Testis (tissue), 3 donors: ENCODE data around the gene TMEM150C. TPM values are rescaled to one million over a fixed set of nuclear protein-coding genes. Genes with fewer than 3 reads are reported as not detected.

ENCODE experiments used
- DNase-seq: peaks from one replicate; pipeline ENCODE4 v3.0.0-alpha.2; 2019
- H3K27ac ChIP-seq, 2 donors: fragments of 200-600 bp; sonication (generic); one replicate each; pipeline ENCODE4 v1.5.1; 2019
- H3K27me3 ChIP-seq: fragments of 200-600 bp; sonication (generic); one replicate; pipeline ENCODE4 v1.5.1; 2019
- H3K36me3 ChIP-seq: fragments of 200-600 bp; sonication (generic); one replicate; pipeline ENCODE4 v1.5.1; 2017; ENCODE audit warnings: low read depth; ENCODE audit errors: missing control alignments
- H3K4me1 ChIP-seq: fragments of 200-600 bp; sonication (generic); one replicate; pipeline ENCODE4 v1.5.1; 2019
- H3K4me3 ChIP-seq, 2 donors: fragments of 200-600 bp; sonication (generic); one replicate each; pipeline ENCODE4 v1.5.1; 2017 to 2019
- H3K9me3 ChIP-seq: fragments of 200-600 bp; sonication (generic); one replicate; pipeline ENCODE4 v1.5.1; 2017
- POLR2A ChIP-seq: fragments of 450-650 bp; IDR thresholded peaks from one replicate; pipeline ENCODE4 v1.6.1; 2017; ENCODE audit warnings: antibody characterized with exemption, mild to moderate bottlenecking, moderate library complexity
- WGBS, 2 donors: methylation state at CpG; one replicate each; pipeline ENCODE4 v1.1.5; 2018; 5-methylcytosine and 5-hydroxymethylcytosine counted together
- intact Hi-C: fragments of 100-400 bp; cut with DNase I; formaldehyde crosslinking; loops from one replicate; pipeline ENCODE4 v1.15.1; 2023; ENCODE audit warnings: low total_unique reads
- polyA plus RNA-seq: library from polyadenylated mRNA; stranded (reverse); fragments of 350-450 nt; fragmentation: Illumina TruSeq; extraction: RNeasy Lipid Tissue Mini Kit (QIAGEN cat#74804); gene quantifications from one replicate; pipeline ENCODE4 v1.2.3, GENCODE V29; 2014; ENCODE audit warnings: low read depth, low replicate concordance; ENCODE audit not compliant: insufficient read depth
- total RNA-seq, 2 donors: library from RNA; depleted of rRNA; stranded (reverse); fragments of >200 nt; gene quantifications; one replicate each; pipeline ENCODE4 v1.2.3, GENCODE V29; 2016
- TF ChIP-seq, protein P1 (sequence below), 3 experiments: fragments of 450-650 bp in 2 of 3; fragments of 200-600 bp in 1 of 3; sonication (generic) in 1 of 3; IDR thresholded peaks; one replicate each; pipeline ENCODE4 v1.5.1; 2016 to 2019; ENCODE audit warnings: antibody characterized with exemption in 3 of 3, mild to moderate bottlenecking in 2 of 3, moderate library complexity in 1 of 3

Gene TMEM150C
- total and polyA plus RNA-seq, 3 donors from 2014 or later: 7.2 to 11.4 (median 7.7) TPM

DNA sequence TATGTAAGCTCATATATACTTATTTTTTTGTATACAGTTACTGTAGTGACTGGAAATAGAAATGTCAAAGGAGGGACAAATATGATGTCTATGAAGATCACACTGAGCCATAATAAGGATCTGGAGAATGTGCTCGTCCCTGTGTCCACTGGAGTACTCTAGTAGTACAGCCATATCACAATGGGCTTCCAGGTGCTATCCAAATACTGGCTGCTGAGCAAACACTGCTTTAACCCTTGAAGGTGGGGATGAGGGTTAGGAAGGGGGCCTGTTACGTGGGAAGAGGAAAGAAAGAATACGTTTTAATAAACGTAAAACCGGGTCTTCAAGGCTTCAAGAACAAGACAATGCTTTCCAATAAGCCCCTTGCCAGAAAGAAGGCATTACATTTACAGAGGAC is 29.8 kb upstream of the TMEM150C start:
- no peak for TF ChIP-seq POLR2A
- TF ChIP-seq, protein P1, sequence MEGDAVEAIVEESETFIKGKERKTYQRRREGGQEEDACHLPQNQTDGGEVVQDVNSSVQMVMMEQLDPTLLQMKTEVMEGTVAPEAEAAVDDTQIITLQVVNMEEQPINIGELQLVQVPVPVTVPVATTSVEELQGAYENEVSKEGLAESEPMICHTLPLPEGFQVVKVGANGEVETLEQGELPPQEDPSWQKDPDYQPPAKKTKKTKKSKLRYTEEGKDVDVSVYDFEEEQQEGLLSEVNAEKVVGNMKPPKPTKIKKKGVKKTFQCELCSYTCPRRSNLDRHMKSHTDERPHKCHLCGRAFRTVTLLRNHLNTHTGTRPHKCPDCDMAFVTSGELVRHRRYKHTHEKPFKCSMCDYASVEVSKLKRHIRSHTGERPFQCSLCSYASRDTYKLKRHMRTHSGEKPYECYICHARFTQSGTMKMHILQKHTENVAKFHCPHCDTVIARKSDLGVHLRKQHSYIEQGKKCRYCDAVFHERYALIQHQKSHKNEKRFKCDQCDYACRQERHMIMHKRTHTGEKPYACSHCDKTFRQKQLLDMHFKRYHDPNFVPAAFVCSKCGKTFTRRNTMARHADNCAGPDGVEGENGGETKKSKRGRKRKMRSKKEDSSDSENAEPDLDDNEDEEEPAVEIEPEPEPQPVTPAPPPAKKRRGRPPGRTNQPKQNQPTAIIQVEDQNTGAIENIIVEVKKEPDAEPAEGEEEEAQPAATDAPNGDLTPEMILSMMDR (IDR thresholded peaks at IDR 0.05): no peak
- Histone ChIP-seq H3K27ac (no peak overlapping the region), H3K9me3 (no peaks in the 10 kb centered on the region), H3K4me1 (no peaks in the 10 kb centered on the region), H3K4me3 (no peak overlapping the region), H3K36me3 (no peaks in the 10 kb centered on the region), H3K27me3 (no peaks in the 10 kb centered on the region)
- WGBS, 2 donors: 84 to 87% methylated on average over 5 of the region's 5 CpGs
- DNase-seq: no peak
- intact Hi-C loops: no loop called here

DNA sequence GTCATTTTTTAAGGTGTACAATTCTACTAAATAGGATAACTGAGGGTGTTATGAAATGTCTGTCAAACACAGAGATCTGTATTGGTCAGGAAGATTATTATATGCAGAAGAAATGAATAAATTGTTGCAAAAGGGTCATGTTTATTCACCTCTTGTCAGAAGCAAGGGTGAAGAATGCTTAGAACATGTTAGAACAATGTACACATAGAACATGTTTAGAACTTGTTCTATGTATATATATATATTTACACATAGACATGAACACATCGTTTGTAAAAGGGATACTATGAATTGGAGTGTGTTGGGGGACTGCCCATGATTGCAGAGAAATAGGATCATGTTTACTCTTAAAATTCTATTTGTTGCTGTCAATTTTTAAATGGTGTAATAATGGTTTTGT is 28.0 kb upstream of the TMEM150C start:
- no peak overlapping the region for H3K27ac ChIP-seq
- no peak for DNase-seq
- intact Hi-C loops: no loop called here
- no peaks in the 10 kb centered on the region for H3K27me3 ChIP-seq
- WGBS, 2 donors: 69 to 79% methylated on average over 1 of the region's 1 CpG
- no peak for TF ChIP-seq POLR2A
- TF ChIP-seq, protein P1 (IDR thresholded peaks at IDR 0.05): no peak
- no peaks in the 10 kb centered on the region for H3K9me3 ChIP-seq
- H3K36me3 ChIP-seq: no peaks in the 10 kb centered on the region
- H3K4me1 ChIP-seq: no peaks in the 10 kb centered on the region
- no peak overlapping the region for H3K4me3 ChIP-seq

DNA sequence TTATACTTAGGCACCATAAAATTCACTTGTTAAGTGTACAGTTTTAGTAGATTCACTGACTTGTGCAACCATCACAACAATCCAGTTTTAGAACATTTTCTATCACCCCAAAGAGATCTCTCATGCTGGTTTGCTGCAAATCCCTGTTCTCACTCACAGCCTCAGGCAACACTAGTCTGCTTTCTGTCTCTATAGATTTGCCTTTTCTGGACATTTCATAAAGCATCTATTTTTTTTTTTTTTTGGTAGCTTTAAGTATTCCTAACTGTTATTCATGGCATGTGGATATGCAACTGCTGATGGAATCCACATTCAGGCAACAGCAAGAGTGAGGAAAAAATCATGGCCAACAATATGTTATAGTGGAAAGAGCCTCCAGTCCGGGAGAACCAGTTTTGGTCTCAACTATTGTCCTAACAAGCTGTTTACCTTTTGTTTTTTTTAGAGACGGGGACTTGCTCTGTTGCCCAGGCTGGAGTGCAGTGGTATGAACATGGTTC is 27.0 kb upstream of the TMEM150C start:
- no peak overlapping the region for H3K27ac ChIP-seq
- H3K9me3 ChIP-seq: no peaks in the 10 kb centered on the region
- no peaks in the 10 kb centered on the region for H3K4me1 ChIP-seq
- no peak for DNase-seq
- H3K36me3 ChIP-seq: no peaks in the 10 kb centered on the region
- no peak overlapping the region for H3K4me3 ChIP-seq
- intact Hi-C loops: no loop called here
- 84 to 87% methylated on average over 2 of the region's 2 CpGs for WGBS, 2 donors
- no peaks in the 10 kb centered on the region for H3K27me3 ChIP-seq
- no peak for TF ChIP-seq POLR2A
- TF ChIP-seq, protein P1 (IDR thresholded peaks at IDR 0.05): no peak

DNA sequence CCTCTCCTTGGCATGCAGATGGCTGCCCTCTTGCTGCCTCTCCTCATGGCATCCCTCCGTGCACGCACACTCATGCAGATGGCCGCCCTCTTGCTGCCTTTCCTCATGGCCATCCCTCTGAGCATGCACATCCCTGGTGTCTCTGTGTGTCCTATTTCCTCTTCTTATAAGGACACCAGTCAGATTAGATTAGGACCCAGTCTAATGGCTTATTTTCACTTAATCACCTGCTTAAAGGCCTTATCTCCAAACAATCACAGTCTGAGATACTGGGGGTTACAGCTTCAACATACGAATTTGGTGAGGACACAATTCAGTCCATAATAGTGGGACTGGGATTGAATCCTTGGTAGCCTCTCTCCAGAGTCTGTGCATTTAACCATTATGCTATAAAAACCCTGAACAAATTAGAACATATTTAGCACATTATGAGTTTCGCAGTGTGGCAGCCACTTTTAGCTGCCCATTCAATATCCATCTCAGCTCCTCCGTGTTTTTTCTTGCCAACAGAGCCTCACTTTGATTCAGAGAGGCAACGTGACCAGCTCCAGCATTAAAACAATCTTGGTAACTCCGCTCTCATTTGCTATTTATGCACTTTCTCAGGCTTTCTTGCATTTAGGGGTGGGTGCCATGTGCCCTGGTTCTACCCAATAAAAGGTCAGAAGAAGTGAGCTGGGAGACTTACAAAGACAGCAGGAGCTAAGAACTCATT is 26.2 kb upstream of the TMEM150C start:
- H3K27me3 ChIP-seq: no peaks in the 10 kb centered on the region
- 76 to 86% methylated on average over 8 of the region's 8 CpGs for WGBS, 2 donors
- H3K4me1 ChIP-seq: no peaks in the 10 kb centered on the region
- no peaks in the 10 kb centered on the region for H3K36me3 ChIP-seq
- no peaks in the 10 kb centered on the region for H3K9me3 ChIP-seq
- no peak for DNase-seq
- no peak overlapping the region for H3K27ac ChIP-seq
- no peak for TF ChIP-seq POLR2A
- TF ChIP-seq, protein P1 (IDR thresholded peaks at IDR 0.05): no peak
- intact Hi-C loops: no loop called here
- H3K4me3 ChIP-seq: no peak overlapping the region
